Measurements from ENCODE around the gene INTS13.

DNA sequence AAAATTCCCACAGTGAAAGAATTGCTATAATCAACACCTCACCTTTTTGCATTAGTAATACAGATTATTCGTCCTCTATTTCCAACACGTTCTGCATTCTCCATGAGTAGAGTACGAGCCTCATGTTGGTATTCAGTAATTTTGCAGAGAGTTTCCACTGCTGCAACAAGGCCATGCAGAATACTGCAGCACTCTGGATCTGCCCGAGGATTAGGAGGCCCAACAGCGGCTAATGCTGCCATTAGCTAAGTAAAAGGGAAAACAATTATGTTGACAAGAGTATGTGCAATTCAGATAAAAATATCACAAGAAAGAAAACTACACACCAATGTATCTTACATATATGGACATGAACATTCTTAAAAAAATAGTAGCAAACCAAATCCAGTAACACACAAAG is 9.1 kb downstream of the INTS13 start:
- TF ChIP-seq POLR2A (IDR thresholded peaks at IDR 0.05), result no peak
- TF ChIP-seq, protein P1, sequence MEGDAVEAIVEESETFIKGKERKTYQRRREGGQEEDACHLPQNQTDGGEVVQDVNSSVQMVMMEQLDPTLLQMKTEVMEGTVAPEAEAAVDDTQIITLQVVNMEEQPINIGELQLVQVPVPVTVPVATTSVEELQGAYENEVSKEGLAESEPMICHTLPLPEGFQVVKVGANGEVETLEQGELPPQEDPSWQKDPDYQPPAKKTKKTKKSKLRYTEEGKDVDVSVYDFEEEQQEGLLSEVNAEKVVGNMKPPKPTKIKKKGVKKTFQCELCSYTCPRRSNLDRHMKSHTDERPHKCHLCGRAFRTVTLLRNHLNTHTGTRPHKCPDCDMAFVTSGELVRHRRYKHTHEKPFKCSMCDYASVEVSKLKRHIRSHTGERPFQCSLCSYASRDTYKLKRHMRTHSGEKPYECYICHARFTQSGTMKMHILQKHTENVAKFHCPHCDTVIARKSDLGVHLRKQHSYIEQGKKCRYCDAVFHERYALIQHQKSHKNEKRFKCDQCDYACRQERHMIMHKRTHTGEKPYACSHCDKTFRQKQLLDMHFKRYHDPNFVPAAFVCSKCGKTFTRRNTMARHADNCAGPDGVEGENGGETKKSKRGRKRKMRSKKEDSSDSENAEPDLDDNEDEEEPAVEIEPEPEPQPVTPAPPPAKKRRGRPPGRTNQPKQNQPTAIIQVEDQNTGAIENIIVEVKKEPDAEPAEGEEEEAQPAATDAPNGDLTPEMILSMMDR (IDR thresholded peaks at IDR 0.05), result no peak
